Stimulated activated CD4-positive, alpha-beta T cell treated with anti-CD3 and anti-CD28 coated beads, TNF-alpha, amount 100 ng/mL, for 1 hour (primary cell): ENCODE data around the gene SYNRG.

Experiments
- DNase-seq, 3 donors: peaks; one replicate each; pipeline ENCODE4 v3.0.0-alpha.2; 2020; ENCODE audit warnings: low read depth in 3 of 3, low spot score in 1 of 3

Gene SYNRG

DNA sequence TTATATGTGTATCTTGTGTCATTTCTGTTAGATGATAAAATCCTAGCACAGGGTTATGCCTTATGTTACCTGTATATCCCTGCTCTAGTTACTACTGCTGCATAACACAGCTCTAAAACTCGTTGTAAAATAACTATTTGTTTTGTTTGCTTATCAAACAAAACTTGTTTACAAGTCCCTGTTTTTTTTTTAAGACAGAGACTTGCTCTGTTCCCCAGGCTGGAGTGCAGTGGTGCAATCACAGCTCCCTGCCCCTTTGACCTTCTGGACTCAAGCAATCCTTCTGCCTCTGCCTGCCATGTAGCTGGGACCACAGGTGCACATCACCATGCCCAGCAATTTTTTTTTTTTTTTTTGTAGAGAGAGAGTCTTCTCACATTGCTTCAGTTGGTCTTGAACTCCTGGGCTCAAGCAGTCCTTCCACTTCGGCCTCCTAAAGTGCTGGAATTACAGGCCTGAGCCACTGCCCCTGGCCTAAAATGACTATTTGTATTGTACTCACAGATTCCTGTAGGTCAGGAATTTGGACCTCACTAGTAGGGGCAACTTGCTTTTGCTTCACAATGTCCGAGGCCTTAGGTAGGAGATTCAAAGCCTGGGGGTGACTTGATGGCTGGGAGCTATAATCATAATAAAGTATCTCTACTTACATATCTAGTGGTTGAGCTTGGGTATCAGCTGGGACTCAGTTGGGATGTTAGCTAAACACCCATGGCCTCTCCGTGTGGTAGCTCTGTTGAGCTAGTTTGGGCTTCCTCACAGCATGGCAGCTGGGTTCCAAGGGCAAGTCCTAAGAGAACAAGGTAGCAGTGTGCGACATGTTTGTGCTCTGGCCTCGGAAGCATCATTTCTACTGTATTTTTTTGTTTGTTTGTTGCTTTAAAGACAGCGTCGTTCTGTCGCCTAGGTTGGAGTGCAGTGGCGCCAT, 106.9 kb downstream of the SYNRG start:
- no peak for DNase-seq

DNA sequence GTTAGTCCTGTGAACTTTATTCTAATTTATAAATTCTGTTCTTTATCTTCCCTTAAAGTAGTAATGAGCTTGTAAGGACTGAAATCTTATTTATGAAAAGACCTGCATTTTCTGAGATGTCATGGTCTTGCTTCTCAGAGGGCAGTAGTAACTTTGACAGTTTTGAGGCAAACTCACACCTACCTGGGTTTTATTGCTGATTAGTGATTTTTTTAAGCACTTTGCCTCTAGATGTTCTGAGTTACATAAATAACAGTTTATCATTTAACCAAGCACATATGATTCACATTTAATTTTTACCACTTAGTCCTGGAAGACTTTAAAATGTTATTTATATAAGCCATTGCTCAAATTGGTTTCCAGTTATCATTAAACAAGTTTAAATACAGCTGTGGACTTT, 108.8 kb downstream of the SYNRG start:
- no peak for DNase-seq

- DNase-seq, result no peak
These were observed 114.2 kb downstream of the SYNRG start for GRCh38 chr17:37494971-37495370.

- DNase-seq, result no peak
These were observed 114.8 kb downstream of the SYNRG start for GRCh38 chr17:37494401-37494831.

DNA sequence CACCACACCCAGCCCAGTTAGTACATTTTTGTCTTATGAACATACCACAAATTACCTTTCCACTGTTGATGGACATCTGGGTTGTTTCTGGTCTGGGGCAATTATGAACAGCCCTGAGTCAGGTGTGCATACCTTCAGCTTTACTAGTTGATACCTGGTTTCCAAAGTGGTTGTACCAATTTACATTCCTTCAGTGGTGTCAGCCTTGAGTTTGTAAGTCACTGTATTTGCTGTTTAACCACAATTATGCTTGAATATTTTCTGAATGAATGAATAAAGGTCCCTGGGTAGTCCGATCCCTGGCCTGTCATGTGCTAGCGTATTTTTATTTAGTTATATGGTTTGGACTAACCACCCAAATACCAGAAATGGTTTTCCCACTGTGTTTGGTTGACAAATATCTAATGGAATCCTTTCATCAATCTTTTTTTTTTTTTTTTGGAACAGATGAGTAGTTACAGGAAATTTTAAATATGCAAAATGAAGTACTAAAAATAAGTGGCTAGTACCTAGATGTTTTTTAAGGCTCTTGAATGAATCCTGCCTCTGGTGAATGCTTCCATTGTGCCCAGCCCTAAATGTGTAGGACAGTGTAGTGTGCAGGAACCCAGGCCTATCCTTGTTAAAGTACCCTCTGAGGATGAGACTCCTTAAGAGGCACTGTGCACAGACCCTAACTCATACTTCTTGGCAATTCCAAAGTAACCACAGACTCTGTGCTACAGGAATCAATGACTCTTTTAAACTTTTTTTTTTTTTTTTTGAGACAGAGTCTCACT, 115.8 kb downstream of the SYNRG start:
- no peak for DNase-seq

DNA sequence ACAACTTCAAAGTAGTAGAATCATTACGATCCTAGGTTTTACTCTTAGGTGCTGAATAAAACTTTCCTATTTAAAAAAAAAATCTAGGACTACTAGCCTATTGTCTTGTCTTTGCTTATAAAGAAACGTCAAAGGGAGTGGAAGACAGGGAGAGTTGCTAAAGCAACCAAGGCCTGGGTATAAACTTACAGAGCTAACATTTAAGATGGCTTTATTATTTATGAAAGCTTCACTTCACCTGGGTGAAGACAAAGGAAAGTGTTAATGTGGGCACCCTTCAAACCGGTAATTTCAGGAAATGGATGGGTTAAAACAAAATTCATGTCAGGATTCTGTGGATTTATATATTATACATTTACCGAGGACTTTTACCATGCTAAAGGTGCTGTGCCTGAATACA, 117.1 kb downstream of the SYNRG start:
- DNase-seq, result no peak

GRCh38 chr17:37490638-37491614, 118.3 kb downstream of the SYNRG start:
- DNase-seq, result no peak

GRCh38 chr17:37490022-37490587, 119.1 kb downstream of the SYNRG start:
- peak; percentile 11 to 64 (median 25) for DNase-seq

GRCh38 chr17:37489197-37490001, 119.8 kb downstream of the SYNRG start, which contains the start of gene DUSP14:
DUSP14 (plus strand) TSS chr17:37489891; CDS start chr17:37512273, 22,382 bp downstream.
- peak; percentile 49 to 66 (median 65) for DNase-seq

DNA sequence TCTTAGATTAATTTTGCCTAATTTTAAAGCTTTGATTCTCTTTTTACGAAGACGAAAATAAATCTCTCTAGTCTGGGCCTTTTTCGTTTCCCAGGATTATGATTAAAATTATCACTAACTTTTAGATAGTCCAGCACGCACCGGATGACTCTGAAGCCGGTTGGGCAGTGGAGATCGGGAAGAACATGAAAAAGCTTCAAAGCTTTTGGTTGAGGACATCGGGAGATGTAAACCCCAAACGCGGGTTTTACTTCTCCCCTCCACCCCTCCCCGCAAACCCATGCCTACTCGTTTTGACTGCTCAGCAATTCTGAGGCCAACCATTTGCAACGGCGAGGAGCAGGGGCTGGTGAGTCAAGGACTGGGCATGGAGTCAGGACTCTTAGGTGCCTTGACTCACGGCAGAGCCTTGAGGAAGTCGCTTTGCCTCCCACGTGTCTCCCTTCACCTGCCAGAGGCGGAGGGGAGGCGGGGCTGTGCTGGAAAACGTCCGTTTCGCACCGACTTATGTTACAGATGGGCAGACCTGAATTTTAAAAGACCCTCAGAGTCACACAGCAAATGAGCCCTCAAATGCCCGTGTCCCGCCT, 120.5 kb downstream of the SYNRG start:
- peak; percentile 22 to 42 (median 27) for DNase-seq

GRCh38 chr17:37488009-37488604, 121.1 kb downstream of the SYNRG start:
- DNase-seq, result no peak

GRCh38 chr17:37485938-37486570, 123.2 kb downstream of the SYNRG start:
- no peak for DNase-seq

- DNase-seq, result no peak
These were observed 125.7 kb downstream of the SYNRG start for GRCh38 chr17:37483311-37484039.

- DNase-seq, result no peak
These were observed 128.1 kb downstream of the SYNRG start for GRCh38 chr17:37481001-37481665.

DNA sequence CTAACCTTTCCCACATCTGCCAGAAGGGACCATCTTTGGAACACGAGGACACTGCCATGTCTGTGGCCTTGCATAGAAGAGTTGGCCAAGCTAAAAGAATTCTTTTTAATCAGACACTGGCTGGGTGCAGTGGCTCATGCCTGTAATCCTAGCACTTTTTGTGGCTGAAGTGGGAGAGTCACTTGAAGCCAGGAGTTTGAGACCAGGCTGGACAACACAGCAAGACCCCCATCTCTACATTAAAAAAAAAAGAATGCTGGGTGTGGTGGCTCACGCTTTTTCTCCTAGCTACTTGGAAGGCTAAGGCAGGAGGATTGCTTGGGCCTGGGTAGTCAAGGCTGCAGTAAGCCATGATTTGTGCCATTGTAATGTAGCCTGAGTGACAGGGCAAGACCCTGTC, 128.8 kb downstream of the SYNRG start:
- no peak for DNase-seq

- DNase-seq, result no peak
These were observed 130.2 kb downstream of the SYNRG start for GRCh38 chr17:37479025-37479424.

DNA sequence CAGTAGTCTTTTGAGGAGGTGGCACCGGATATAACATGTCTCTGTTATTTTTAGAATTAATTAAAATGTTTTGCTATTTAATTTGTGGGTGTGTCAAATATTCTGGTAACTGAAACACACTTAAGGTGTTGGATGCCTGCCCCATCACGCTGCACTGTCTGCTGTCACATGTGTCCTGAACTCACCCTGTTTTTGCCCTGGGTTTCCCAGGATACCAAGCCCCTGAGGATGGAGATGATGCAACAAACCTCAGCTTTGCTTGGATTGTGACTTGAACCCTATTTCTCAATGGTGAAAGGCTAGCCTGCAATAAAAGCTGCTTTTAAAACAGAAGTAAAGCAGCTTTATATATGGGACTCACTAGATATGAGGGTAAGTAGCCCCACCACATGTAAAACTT, 131.0 kb downstream of the SYNRG start:
- no peak for DNase-seq
